NCI-H2227 treated with DMSO at 0.1 percent for 48 hours (cell line): ENCODE data around the gene PACS1.
"Not testable (repeated sequence)": the region's sequence is repeated elsewhere in the genome, so short reads cannot be mapped to it uniquely, and the experiment has no call there.

Source experiments
- DNase-seq: peaks from one replicate; lab custom pipeline; 2025; lab: John Stamatoyannopoulos, UW

Gene PACS1

DNA sequence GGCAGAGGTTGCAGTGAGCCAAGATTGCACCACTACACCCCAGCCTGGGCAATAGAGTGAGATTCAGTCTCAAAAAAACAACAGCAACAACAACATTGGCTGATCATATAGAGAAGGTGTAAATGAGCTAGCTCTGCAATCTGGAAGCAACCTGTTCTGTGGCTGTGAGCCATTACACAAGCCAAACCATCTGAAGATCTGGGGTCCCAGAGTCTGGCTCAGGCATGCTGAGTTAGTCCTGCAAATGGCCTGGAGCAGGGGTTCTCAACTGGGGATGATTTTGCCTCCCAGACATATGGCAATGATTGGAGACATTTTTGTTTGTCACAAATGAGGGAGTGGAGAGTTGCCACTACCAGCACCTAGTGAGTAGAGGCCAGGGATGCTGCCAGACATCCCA lies 156.0 kb downstream of the PACS1 start:
- no peak for DNase-seq

GRCh38 chr11:66227700-66228099 lies 157.6 kb downstream of the PACS1 start:
- DNase-seq, result no peak

- no peak for DNase-seq
Measured at GRCh38 chr11:66228521-66228920, 158.4 kb downstream of the PACS1 start.

- no peak for DNase-seq
Measured at GRCh38 chr11:66230156-66230555, 160.1 kb downstream of the PACS1 start.

- DNase-seq, result no peak
Measured at GRCh38 chr11:66230978-66231377, 160.9 kb downstream of the PACS1 start.

DNA sequence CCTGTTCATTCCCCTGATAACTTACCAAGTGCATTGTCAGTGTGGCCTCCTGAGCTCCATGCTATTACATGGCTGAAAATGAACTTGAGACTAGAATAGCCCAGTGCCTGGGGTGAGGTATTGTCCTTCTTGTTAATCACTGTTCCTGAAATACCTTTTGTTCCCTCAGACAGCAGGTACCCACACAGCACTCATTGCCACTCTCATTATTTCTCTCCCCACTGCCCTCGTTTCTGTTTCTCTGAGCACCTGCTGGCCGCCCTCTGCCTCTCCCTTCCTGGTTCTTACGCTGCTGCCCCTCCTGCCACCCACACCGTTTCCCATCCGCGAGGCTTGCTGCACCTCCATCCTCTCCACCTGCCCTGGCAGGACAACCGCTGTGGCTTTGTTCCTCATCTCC lies 161.5 kb downstream of the PACS1 start:
- peak; percentile 36 for DNase-seq

DNA sequence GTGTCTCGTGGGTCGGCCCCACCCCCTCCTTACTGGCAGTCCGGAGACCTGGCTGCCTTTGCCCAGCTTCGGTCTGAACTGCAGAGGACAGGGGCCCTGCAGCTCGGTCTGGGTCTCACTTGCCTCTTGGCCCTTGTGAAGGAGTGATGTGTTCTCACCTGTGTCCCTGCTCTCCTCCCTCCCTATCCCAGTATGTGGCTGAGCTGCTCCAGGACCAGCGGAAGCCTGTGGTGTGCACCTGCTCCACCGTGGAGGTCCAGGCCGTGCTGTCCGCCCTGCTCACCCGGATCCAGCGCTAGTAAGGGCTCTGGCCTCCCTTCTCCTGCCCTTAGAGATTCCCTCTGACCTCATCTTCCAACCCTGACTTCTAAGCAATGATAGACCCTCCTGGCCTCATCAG lies 162.7 kb downstream of the PACS1 start:
- DNase-seq, result no peak

GRCh38 chr11:66233301-66233700 lies 163.2 kb downstream of the PACS1 start:
- DNase-seq, result no peak

DNA sequence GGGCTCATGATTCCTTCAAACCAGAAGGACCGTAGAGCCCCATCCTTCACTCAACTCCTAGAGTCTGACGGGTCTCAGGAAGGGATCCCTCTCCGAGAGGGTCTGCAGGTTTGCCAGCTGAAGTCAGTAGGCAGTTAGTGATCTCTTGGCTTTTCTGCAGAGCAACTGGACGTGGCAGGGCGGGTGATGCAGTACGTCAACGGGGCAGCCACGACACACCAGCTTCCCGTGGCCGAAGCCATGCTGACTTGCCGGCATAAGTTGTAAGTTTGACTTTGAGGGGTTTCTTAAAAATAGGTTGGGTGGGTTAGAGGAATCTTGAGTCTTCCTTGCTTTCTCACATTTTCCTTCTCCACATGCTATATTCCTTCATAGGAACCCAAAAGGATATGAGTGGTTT lies 165.1 kb downstream of the PACS1 start:
- no peak for DNase-seq

DNA sequence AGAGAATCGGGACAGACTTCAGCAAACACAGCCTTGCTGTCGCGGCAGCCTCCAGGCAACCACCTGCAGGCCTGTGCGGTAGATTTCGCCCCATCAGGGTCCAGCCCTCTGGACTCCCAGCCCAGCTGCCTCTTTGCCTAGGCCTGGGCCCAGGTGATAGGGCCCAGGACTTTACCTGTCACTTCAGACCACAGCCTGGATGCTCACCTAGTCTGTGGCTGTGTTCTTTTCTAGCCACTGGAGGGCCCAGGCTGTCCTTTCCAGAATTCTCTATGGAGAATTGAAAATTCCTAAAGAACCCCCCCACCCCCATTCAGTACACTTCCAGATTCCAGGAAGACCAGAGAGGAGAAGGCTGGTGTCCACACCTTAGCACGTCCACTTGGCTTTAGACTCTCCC lies 167.8 kb downstream of the PACS1 start:
- DNase-seq, result no peak

- DNase-seq, result no peak
Measured at GRCh38 chr11:66238786-66239413, 168.8 kb downstream of the PACS1 start.

GRCh38 chr11:66239511-66239910 lies 169.4 kb downstream of the PACS1 start:
- DNase-seq, result no peak

GRCh38 chr11:66239998-66240780 lies 170.1 kb downstream of the PACS1 start:
- DNase-seq, result no peak

DNA sequence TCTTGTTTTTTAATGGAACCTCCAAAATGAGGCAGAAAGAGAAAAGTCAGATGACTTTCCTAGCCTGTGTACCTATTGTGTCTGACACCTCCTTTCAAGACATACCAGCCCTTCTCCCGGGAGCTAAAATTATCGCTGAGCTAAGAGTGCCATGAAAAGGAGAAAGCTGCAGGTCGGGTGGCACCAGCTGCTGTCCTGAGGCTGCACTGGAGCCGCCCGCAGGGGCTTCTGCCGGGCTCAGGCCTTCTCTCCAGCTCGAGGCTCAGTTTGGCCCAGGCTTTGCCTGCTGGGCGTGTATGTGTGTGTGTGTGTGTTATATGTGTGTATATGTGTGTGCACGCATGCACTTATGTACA lies 170.7 kb downstream of the PACS1 start:
- no peak for DNase-seq

- DNase-seq, result no peak
Measured at GRCh38 chr11:66242095-66242765, 172.2 kb downstream of the PACS1 start.

- no peak for DNase-seq
Measured at GRCh38 chr11:66243782-66244535, 173.9 kb downstream of the PACS1 start.

DNA sequence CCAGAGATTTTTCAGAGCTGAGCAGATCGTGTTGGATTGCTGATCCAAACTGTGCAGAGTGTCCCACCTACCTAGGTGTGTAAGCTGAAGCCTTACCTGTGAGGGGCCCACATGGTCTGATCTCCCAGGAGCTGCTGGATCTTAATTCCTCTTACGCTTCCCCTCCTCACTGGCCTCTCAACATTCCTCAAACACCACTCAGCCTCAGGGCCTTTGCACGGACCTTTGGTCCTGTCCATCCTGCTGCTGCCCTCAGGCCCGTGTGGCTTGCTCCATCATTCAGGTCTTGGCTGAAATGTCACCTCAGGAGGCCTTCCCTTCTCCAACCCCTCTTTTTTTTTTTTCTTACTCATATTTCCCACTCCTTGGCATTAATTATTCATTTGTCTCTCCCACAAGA lies 177.2 kb downstream of the PACS1 start:
- DNase-seq, result no peak

- DNase-seq, result no peak
Measured at GRCh38 chr11:66247801-66248200, 177.7 kb downstream of the PACS1 start.

GRCh38 chr11:66248903-66249302 lies 178.8 kb downstream of the PACS1 start:
- no peak for DNase-seq

DNA sequence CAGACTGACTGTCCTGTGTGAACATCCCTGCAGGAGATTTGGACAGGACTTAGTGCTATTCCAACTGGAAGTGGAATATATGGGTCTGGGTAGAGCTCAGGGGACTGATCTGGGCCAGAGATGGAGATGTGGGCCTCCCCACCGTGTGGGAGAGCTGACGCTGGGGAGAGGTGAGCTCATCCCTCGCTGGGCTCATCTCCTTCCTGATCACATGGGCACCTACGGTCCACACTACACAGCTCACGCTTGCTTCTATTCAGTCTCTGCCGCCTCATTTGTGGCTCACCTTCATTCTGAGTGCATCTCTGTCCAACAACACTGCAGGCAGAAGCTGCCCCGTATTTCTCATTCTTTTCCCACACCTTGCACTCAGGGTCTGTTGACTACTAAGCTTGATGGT lies 181.7 kb downstream of the PACS1 start:
- DNase-seq, result no peak

DNA sequence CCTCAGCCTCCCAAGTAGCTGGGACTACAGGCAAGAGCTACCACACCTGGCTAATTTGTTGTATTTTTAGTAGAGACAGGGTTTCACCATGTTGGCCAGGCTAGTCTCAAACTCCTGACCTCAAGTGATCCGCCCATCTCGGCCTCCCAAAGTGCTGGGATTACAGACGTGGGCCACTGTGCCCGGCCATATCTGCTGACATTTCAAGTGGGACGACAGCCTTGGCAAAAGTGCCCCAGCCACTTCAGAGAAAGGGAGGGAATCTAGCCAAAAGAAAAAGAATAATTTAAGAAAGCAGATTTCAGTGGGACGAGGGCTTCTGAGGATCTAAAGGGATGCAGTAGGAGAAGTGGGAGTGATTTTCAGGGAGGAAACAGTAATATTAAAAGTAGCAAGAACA lies 183.0 kb downstream of the PACS1 start:
- DNase-seq, result not testable (repeated sequence)

DNA sequence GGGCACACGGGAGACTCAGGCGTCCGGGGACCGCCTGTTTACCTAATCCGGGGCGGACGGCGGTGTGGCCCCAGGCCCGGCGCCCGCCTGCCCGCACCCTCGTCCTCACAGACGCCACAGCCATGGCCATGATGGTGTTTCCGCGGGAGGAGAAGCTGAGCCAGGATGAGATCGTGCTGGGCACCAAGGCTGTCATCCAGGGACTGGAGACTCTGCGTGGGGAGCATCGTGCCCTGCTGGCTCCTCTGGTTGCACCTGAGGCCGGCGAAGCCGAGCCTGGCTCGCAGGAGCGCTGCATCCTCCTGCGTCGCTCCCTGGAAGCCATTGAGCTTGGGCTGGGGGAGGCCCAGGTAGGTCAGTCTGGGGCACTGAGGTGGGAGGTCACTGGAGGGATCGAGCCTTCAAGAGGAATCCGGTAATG lies 188.4 kb downstream of the PACS1 start:
- no peak for DNase-seq

- DNase-seq, result no peak
Measured at GRCh38 chr11:66259225-66259624, 189.2 kb downstream of the PACS1 start.
